Upper lobe of left lung (tissue), 4 donors: ENCODE results near the gene SPATA19.

Source experiments
- EP300 ChIP-seq, 4 donors: sonication (generic); formaldehyde crosslinking; IDR thresholded peaks; one replicate each; pipeline ENCODE4 v1.5.1; 2017; ENCODE audit warnings: antibody characterized with exemption in 4 of 4, control low read depth in 2 of 4
- POLR2A ChIP-seq, 4 donors: fragments of 450-650 bp; IDR thresholded peaks; one replicate each; pipeline ENCODE4 v1.5.1; 2016 to 2017; ENCODE audit warnings: antibody characterized with exemption in 4 of 4, mild to moderate bottlenecking in 2 of 4
- TF ChIP-seq, protein P1 (sequence below), 6 experiments: fragments of 450-650 bp in 4 of 6; fragments of 200-600 bp in 2 of 6; sonication (generic) in 2 of 6; IDR thresholded peaks; one replicate each; pipeline ENCODE4 v1.5.1; 2016 to 2019; ENCODE audit warnings: antibody characterized with exemption in 6 of 6

DNA sequence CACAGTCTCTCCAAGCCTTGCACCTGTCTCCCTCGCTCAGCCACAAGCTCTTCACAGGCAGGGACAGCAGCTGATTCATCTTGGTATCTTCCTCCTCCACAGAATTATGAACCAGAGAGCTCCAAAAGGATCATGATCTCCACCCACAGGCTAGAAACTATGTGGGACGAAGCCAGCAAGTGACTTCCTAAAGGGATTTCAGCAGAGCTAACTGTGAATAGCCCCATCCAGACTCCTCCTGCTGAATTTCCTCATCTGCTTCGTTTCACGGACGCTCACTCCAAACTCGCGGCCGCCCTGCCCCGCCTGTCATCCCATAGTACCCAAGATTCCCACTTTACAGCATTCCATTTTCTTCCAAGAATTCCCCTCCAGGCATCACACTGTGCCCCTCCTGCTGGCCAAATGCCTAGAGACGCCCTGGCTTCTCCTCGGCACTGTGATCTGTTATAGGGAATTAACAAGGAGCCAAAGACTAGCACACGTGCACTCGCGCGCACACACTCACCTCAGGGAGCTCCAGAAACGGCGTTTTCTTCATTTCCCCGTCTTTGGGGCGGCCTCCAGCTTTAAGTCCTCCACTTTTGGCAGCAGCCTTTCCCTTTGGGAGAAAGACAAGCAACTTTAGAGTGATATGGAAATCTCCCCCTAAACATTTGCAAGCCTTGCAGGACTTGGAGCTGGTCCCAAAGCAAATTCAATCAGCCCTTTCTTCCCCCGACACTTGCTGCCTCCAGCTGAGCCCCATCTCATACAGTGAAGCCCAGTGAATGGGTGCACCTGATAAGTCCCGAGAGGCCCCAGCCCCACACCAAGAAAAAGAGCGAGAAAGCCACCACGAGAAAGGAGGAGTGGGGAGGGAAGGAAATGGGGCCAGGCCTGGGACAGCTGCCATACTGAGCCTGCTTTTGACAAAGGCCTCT is 35.5 kb downstream of the SPATA19 start:
- TF ChIP-seq, protein P1, sequence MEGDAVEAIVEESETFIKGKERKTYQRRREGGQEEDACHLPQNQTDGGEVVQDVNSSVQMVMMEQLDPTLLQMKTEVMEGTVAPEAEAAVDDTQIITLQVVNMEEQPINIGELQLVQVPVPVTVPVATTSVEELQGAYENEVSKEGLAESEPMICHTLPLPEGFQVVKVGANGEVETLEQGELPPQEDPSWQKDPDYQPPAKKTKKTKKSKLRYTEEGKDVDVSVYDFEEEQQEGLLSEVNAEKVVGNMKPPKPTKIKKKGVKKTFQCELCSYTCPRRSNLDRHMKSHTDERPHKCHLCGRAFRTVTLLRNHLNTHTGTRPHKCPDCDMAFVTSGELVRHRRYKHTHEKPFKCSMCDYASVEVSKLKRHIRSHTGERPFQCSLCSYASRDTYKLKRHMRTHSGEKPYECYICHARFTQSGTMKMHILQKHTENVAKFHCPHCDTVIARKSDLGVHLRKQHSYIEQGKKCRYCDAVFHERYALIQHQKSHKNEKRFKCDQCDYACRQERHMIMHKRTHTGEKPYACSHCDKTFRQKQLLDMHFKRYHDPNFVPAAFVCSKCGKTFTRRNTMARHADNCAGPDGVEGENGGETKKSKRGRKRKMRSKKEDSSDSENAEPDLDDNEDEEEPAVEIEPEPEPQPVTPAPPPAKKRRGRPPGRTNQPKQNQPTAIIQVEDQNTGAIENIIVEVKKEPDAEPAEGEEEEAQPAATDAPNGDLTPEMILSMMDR (IDR thresholded peaks at IDR 0.05), result no peak
- TF ChIP-seq POLR2A (IDR thresholded peaks at IDR 0.05), result no peak
- no peak for TF ChIP-seq EP300 (IDR thresholded peaks at IDR 0.05)
